HepG2 (cell line): ENCODE results near the gene SIRT5. TPM values are rescaled to one million over a fixed set of nuclear protein-coding genes. Genes with fewer than 3 reads are reported as not detected.

Experiments
- ATAC-seq: fragments of 200-7000 bp; cut with Tn5 transposase; 3 replicates; pipeline ENCODE4 v1.9.1; 2020; ENCODE audit warnings: mild to moderate bottlenecking, moderate library complexity
- BruUV-seq: library from RNA; stranded (reverse); fragments of 400-500 nt; replicated peaks from 2 replicates; lab custom pipeline; 2021; lab: Mats Ljungman, UMichigan
- CTCF ChIA-PET: fragments of 300-600 bp; formaldehyde crosslinking; extraction: SDS; loops from one replicate; lab custom pipeline; 2021; ENCODE audit warnings: low total read pairs, inconsistent platforms, low intra/inter-chr PET ratio; lab: Yijun Ruan, JAX
- POLR2A ChIA-PET: fragments of 350-600 bp; sonication (Branson Sonifier 250); formaldehyde crosslinking; loops from one replicate; lab custom pipeline; 2020; ENCODE audit warnings: antibody characterized with exemption, inconsistent platforms; lab: Yijun Ruan, JAX
- DNase-seq: peaks from one replicate; pipeline ENCODE4 v3.0.0-alpha.2; 2015; ENCODE audit warnings: low spot score
- FAIRE-seq: peaks from 3 replicates; lab custom pipeline; 2011; peaks lifted over from hg19 to GRCh38; lab: Jason Lieb, UNC
- H2AFZ ChIP-seq: one replicate; pipeline ENCODE4 v1.6.1; 2011; ENCODE audit warnings: low read length, inconsistent platforms
- H3K27ac ChIP-seq: fragments of 300-600 bp; 3 replicates; pipeline ENCODE4 v1.8.0; 2011; ENCODE audit warnings: mixed run types, mild to moderate bottlenecking, mixed read lengths, low read length, inconsistent platforms; ENCODE audit not compliant: insufficient read depth; ENCODE audit errors: extremely low read length
- H3K27me3 ChIP-seq, 2 experiments: fragments of 200-600 bp in 1 of 2; 2 replicates in 1 of 2; 3 replicates in 1 of 2; pipeline versions ENCODE4 v1.6.0 to v1.8.0; 2011; ENCODE audit warnings: low read length in 2 of 2, mild to moderate bottlenecking in 2 of 2, moderate library complexity in 2 of 2, inconsistent platforms in 1 of 2; ENCODE audit not compliant: insufficient read depth in 2 of 2, control insufficient read depth in 1 of 2
- H3K36me3 ChIP-seq, 2 experiments: fragments of 200-600 bp in 1 of 2; replicated peaks in 1 of 2; 2 replicates in 1 of 2; 3 replicates in 1 of 2; pipeline versions ENCODE4 v1.5.1 to v1.8.0; 2011; ENCODE audit warnings: low read length in 2 of 2, inconsistent platforms in 1 of 2; ENCODE audit not compliant: insufficient read depth in 2 of 2, control insufficient read depth in 1 of 2
- H3K4me1 ChIP-seq: 2 replicates; pipeline ENCODE4 v1.5.1; 2012; ENCODE audit warnings: low read length, inconsistent platforms; ENCODE audit not compliant: insufficient read depth
- H3K4me2 ChIP-seq: 2 replicates; pipeline ENCODE4 v1.6.0; 2011; ENCODE audit warnings: low read depth, low read length, inconsistent platforms
- H3K4me3 ChIP-seq, 3 experiments: fragments of 200-600 bp in 1 of 3; sonication (generic), shearing (Covaris generic) in 1 of 3; replicated peaks in 1 of 3; 2 replicates each; pipeline ENCODE4 v1.5.1; 2011 to 2016; ENCODE audit warnings: low read length in 3 of 3, inconsistent platforms in 2 of 3, low read depth in 2 of 3, mild to moderate bottlenecking in 2 of 3, control low read depth in 1 of 3, mixed read lengths in 1 of 3; ENCODE audit not compliant: insufficient read depth in 1 of 3
- H3K79me2 ChIP-seq: one replicate; pipeline ENCODE4 v1.6.1; 2011; ENCODE audit warnings: low read length, inconsistent platforms; ENCODE audit not compliant: insufficient read depth
- H3K9ac ChIP-seq: 2 replicates; pipeline ENCODE4 v1.6.0; 2011; ENCODE audit warnings: mild to moderate bottlenecking, low read depth, low read length, inconsistent platforms; ENCODE audit not compliant: insufficient read depth
- H3K9me3 ChIP-seq: 2 replicates; pipeline ENCODE4 v1.5.1; 2012; ENCODE audit warnings: mild to moderate bottlenecking, low read length
- H4K20me1 ChIP-seq: 2 replicates; pipeline ENCODE4 v1.6.0; 2011; ENCODE audit warnings: inconsistent platforms, mild to moderate bottlenecking, low read length, moderate library complexity; ENCODE audit not compliant: insufficient read depth
- AKAP8 ChIP-seq: sonication (generic); formaldehyde crosslinking; IDR thresholded peaks from 2 replicates; pipeline ENCODE4 v1.5.1; 2020; ENCODE audit warnings: mild to moderate bottlenecking, missing genetic modification reagents
- HHEX ChIP-seq: IDR thresholded peaks from 2 replicates; pipeline ENCODE4 v1.6.1; 2016; ENCODE audit warnings: control low read depth
- HIVEP1 ChIP-seq: sonication (generic); formaldehyde crosslinking; IDR thresholded peaks from 2 replicates; pipeline ENCODE4 v1.4.0; 2020; ENCODE audit warnings: mild to moderate bottlenecking, missing genetic modification reagents
- PRPF4 ChIP-seq: fragments of 200-400 bp; formaldehyde crosslinking; IDR thresholded peaks from 2 replicates; pipeline ENCODE4 v1.6.1; 2016; ENCODE audit warnings: low read length, low read depth; ENCODE audit not compliant: poor library complexity, severe bottlenecking
- ZNF354B ChIP-seq: sonication (generic); formaldehyde crosslinking; IDR thresholded peaks from 2 replicates; pipeline ENCODE4 v1.8.0; 2022; ENCODE audit warnings: mild to moderate bottlenecking, missing genetic modification reagents
- WGBS: methylation state at CpG from one replicate; pipeline ENCODE4 v1.1.6; 2017; ENCODE audit warnings: low lambda C conversion rate; 5-methylcytosine and 5-hydroxymethylcytosine counted together
- in situ Hi-C: cut with HindIII; loops from 2 replicates; pipeline ENCODE4 v1.10.0; 2017; ENCODE audit warnings: low pct_unique_long_range_greater_than_20kb; ENCODE audit not compliant: extremely low pct_ligation_motif_present
- intact Hi-C: fragments of 100-400 bp; cut with micrococcal nuclease; formaldehyde crosslinking; loops from one replicate; pipeline ENCODE4 v1.10.0; 2022; ENCODE audit not compliant: unreplicated experiment
- polyA plus RNA-seq, 8 experiments: library from polyadenylated mRNA; depleted of rRNA in 3 of 8; stranded (reverse) in 7 of 8; unstranded in 1 of 8; fragments of >200 nt; fragmentation: Illumina TruSeq in 4 of 8; extraction: Trizol in 4 of 8; gene quantifications; 2 replicates each; pipeline versions ENCODE4 v1.2.1 to v1.2.3, GENCODE V29; 2011 to 2016; ENCODE audit warnings: low read depth in 4 of 8, missing spikeins in 1 of 8, mixed read lengths in 1 of 8; ENCODE audit not compliant: insufficient read depth in 1 of 8
- total RNA-seq, 5 experiments: library from RNA; depleted of rRNA; stranded (reverse); fragments of >200 nt; fragmentation: Illumina TruSeq; extraction: Trizol; gene quantifications; 2 replicates each; pipeline ENCODE4 v1.2.3, GENCODE V29; 2016; ENCODE audit warnings: low read depth in 1 of 5
- TF ChIP-seq, protein P1 (sequence below): sonication (generic); formaldehyde crosslinking; IDR thresholded peaks from 2 replicates; pipeline ENCODE4 v1.4.0; 2020; ENCODE audit warnings: mild to moderate bottlenecking, missing genetic modification reagents
- TF ChIP-seq, protein P2 (sequence below): sonication (generic); formaldehyde crosslinking; IDR thresholded peaks from 2 replicates; pipeline ENCODE4 v1.5.1; 2020; ENCODE audit warnings: missing genetic modification reagents, mild to moderate bottlenecking, borderline replicate concordance

The SIRT5 gene
- total and polyA plus RNA-seq, 2 of the 13 experiments (the other 11 are each of a cell fraction or from before 2014, with no cell fraction given), result 14.1 to 16.6 TPM

DNA sequence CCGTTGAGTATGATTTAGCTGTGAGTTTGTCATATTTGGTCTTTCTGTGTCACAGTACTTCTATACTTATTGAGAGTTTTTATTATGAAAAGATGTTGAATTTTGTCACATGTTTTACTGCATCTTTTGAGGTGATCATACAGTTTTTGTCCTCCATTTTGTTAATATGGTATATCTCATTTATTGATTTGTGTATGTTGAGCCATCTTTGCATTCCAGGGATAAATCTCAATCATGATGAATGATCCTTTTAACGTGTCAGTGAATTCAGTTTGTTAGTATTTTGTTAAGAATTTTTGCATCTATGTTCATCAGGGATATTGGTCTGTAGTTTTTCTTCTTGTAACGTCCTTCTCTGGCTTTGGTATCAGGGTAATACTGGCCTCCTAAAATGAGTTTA lies 3.5 kb downstream of the SIRT5 start (continued):
- TF ChIP-seq, protein P1, sequence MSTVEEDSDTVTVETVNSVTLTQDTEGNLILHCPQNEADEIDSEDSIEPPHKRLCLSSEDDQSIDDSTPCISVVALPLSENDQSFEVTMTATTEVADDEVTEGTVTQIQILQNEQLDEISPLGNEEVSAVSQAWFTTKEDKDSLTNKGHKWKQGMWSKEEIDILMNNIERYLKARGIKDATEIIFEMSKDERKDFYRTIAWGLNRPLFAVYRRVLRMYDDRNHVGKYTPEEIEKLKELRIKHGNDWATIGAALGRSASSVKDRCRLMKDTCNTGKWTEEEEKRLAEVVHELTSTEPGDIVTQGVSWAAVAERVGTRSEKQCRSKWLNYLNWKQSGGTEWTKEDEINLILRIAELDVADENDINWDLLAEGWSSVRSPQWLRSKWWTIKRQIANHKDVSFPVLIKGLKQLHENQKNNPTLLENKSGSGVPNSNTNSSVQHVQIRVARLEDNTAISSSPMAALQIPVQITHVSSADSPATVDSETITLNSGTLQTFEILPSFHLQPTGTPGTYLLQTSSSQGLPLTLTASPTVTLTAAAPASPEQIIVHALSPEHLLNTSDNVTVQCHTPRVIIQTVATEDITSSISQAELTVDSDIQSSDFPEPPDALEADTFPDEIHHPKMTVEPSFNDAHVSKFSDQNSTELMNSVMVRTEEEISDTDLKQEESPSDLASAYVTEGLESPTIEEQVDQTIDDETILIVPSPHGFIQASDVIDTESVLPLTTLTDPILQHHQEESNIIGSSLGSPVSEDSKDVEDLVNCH (CRISPR knock-in tag), result no peak
- TF ChIP-seq, all 625 proteins: peak for 0

DNA sequence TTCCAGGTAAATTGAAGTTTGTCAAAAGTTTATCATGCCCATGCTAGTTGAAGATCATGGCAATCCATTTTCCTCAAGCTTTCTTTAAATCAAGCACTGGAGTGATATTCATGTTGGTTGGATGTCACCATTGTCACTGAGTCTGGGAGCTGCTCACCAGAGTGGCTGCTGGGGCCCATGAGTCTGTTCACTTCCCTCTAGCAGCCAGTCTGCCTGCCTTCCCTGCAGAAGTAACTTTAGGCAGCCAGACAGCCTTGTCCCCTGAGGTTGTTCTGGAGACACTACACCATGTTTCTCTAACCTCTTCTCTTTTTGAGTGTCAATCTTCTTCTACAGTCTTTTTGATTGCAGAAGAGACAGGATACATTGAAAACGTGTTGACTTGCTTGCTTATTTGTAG lies 5.5 kb downstream of the SIRT5 start:
- ATAC-seq (no peak), FAIRE-seq (no peak), DNase-seq (no peak)
- no peak overlapping the region for H2AFZ ChIP-seq
- in situ Hi-C loops (loop anchor here (5.0 kb wide), 1 partner anchor 37 kb away; the partner anchor contains the start of gene NOL7), intact Hi-C loops (no loop called here)
- peaks cover 0 to 6% of the 10 kb centered on the region in 2 experiments; a peak in 2 of 5 replicates for H3K36me3 ChIP-seq
- 78% methylated on average over 1 of the region's 1 CpG for WGBS
- H3K4me1 ChIP-seq, result peaks cover 24% of the 10 kb centered on the region
- no peaks in the 10 kb centered on the region for H3K27me3 ChIP-seq
- no peak overlapping the region for H3K4me2 ChIP-seq
- no peak overlapping the region for H3K27ac ChIP-seq
- CTCF ChIA-PET, result no interaction called here
- TF ChIP-seq, protein P2, sequence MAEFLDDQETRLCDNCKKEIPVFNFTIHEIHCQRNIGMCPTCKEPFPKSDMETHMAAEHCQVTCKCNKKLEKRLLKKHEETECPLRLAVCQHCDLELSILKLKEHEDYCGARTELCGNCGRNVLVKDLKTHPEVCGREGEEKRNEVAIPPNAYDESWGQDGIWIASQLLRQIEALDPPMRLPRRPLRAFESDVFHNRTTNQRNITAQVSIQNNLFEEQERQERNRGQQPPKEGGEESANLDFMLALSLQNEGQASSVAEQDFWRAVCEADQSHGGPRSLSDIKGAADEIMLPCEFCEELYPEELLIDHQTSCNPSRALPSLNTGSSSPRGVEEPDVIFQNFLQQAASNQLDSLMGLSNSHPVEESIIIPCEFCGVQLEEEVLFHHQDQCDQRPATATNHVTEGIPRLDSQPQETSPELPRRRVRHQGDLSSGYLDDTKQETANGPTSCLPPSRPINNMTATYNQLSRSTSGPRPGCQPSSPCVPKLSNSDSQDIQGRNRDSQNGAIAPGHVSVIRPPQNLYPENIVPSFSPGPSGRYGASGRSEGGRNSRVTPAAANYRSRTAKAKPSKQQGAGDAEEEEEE (CRISPR knock-in tag), result no peak
- TF ChIP-seq AKAP8 (CRISPR knock-in tag) (no peak), HHEX (CRISPR knock-in tag) (no peak), HIVEP1 (no peak), ZNF354B (CRISPR knock-in tag) (no peak), PRPF4 (no peak)
- TF ChIP-seq, all 625 proteins: peak for 0
- Histone ChIP-seq H3K9ac (no peak overlapping the region), H3K9me3 (no peaks in the 10 kb centered on the region), H3K4me3 (no peak overlapping the region), H4K20me1 (no peaks in the 10 kb centered on the region), H3K79me2 (peaks cover 20% of the 10 kb centered on the region)
- BruUV-seq, result no TSS peak
- POLR2A ChIA-PET, result no interaction called here
